DOHH2 (cell line): Measurements from ENCODE around the gene PYCR2.
"Not testable (repeated sequence)": the region's sequence is repeated elsewhere in the genome, so short reads cannot be mapped to it uniquely, and the experiment has no call there.

Experiments used
- H3F3A ChIP-seq: fragments of 200-600 bp; sonication (generic), shearing (Covaris generic); 2 replicates; pipeline ENCODE4 v1.6.0; 2016; ENCODE audit warnings: antibody characterized with exemption, mild to moderate bottlenecking; ENCODE audit not compliant: control insufficient read depth, insufficient read depth
- H3K27ac ChIP-seq: fragments of 200-600 bp; sonication (generic); 2 replicates; pipeline ENCODE4 v1.5.1; 2014; ENCODE audit warnings: low read depth, mild to moderate bottlenecking, low read length, moderate library complexity
- H3K27me3 ChIP-seq: fragments of 200-600 bp; sonication (generic); 2 replicates; pipeline ENCODE4 v1.6.1; 2014; ENCODE audit warnings: mild to moderate bottlenecking, low read length, mixed read lengths; ENCODE audit not compliant: control insufficient read depth
- H3K36me3 ChIP-seq: fragments of 200-600 bp; sonication (generic); 2 replicates; pipeline ENCODE4 v1.6.1; 2014; ENCODE audit warnings: mild to moderate bottlenecking, low read length, moderate library complexity, mixed read lengths; ENCODE audit not compliant: control insufficient read depth
- H3K4me1 ChIP-seq: fragments of 200-600 bp; sonication (generic); 2 replicates; pipeline ENCODE4 v1.6.1; 2014; ENCODE audit warnings: mild to moderate bottlenecking, low read length, mixed read lengths; ENCODE audit not compliant: control insufficient read depth
- H3K4me2 ChIP-seq: fragments of 200-600 bp; sonication (generic); 2 replicates; pipeline ENCODE4 v1.6.0; 2014; ENCODE audit warnings: mild to moderate bottlenecking, low read length, moderate library complexity
- H3K4me3 ChIP-seq: fragments of 200-600 bp; sonication (generic); 2 replicates; pipeline ENCODE4 v1.5.1; 2014; ENCODE audit warnings: mild to moderate bottlenecking, low read length, mixed read lengths
- H3K79me2 ChIP-seq: fragments of 200-600 bp; sonication (generic); 2 replicates; pipeline ENCODE4 v1.6.1; 2014; ENCODE audit warnings: mild to moderate bottlenecking, low read length, mixed read lengths; ENCODE audit not compliant: control insufficient read depth
- H3K9me2 ChIP-seq: fragments of 200-600 bp; sonication (generic); replicated peaks from 2 replicates; pipeline ENCODE4 v1.6.1; 2014; ENCODE audit warnings: mild to moderate bottlenecking, low read length, mixed read lengths; ENCODE audit not compliant: control insufficient read depth
- H3K9me3 ChIP-seq: fragments of 200-600 bp; sonication (generic); 2 replicates; pipeline ENCODE4 v1.6.1; 2014; ENCODE audit warnings: antibody characterized with exemption, low read length, mixed read lengths; ENCODE audit not compliant: control insufficient read depth, insufficient read depth
- H4K20me1 ChIP-seq: fragments of 200-600 bp; sonication (generic); 2 replicates; pipeline ENCODE4 v1.6.0; 2014; ENCODE audit warnings: low read depth, mild to moderate bottlenecking, antibody characterized with exemption, low read length, moderate library complexity; ENCODE audit not compliant: control insufficient read depth, insufficient read depth
- CTCF ChIP-seq: fragments of 200-600 bp; sonication (generic); IDR thresholded peaks from one replicate; pipeline ENCODE4 v1.5.1; 2014; ENCODE audit warnings: antibody characterized with exemption, mild to moderate bottlenecking, low read depth, low read length; ENCODE audit not compliant: poor library complexity, severe bottlenecking
- EZH2phosphoT487 ChIP-seq: fragments of 200-600 bp; sonication (generic); IDR thresholded peaks from 2 replicates; pipeline ENCODE4 v1.6.1; 2017; ENCODE audit warnings: borderline replicate concordance, mild to moderate bottlenecking, antibody characterized with exemption, low read length, moderate library complexity, mixed read lengths

Gene PYCR2

DNA sequence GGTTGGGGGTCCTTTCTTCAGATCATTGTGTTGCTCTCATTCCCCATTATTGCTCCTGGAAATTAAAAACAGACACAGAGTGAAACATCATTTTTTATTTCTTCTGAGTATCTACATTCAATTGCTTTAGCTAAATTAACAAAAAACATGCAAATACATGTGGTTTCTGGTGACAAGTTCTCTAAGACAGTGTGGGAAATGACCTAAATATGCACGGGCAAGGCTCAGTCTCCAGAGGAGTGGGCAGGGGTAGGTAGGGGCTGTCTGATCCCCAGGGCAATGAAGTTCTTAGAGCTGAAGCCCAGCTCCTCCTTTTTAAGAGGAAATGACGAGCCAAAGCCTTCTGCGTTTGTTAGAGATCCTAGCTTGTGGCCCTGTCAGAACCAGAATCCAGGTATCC is 12.5 kb upstream of the PYCR2 start:
- Histone ChIP-seq H3K9me2 (no peaks in the 10 kb centered on the region), H4K20me1 (no peaks in the 10 kb centered on the region), H3K4me3 (no peak overlapping the region), H3K27ac (no peak overlapping the region), H3K4me1 (peaks cover 9% of the 10 kb centered on the region), H3K4me2 (no peak overlapping the region), H3K27me3 (no peaks in the 10 kb centered on the region), H3F3A (no peaks in the 10 kb centered on the region), H3K9me3 (no peaks in the 10 kb centered on the region), H3K79me2 (no peaks in the 10 kb centered on the region), H3K36me3 (peaks cover 2% of the 10 kb centered on the region; the same call in 1 of the 2 replicates)
- TF ChIP-seq CTCF: no peak
- no peak for TF ChIP-seq EZH2phosphoT487

- not testable (repeated sequence) for H3K4me2 ChIP-seq, H3K27me3 ChIP-seq, H3K36me3 ChIP-seq, H3K79me2 ChIP-seq, H3K9me2 ChIP-seq, H3F3A ChIP-seq, H3K9me3 ChIP-seq, H3K4me1 ChIP-seq, H3K27ac ChIP-seq, H3K4me3 ChIP-seq, H4K20me1 ChIP-seq
These were observed 12.0 kb upstream of the PYCR2 start for GRCh38 chr1:225936086-225936485.

DNA sequence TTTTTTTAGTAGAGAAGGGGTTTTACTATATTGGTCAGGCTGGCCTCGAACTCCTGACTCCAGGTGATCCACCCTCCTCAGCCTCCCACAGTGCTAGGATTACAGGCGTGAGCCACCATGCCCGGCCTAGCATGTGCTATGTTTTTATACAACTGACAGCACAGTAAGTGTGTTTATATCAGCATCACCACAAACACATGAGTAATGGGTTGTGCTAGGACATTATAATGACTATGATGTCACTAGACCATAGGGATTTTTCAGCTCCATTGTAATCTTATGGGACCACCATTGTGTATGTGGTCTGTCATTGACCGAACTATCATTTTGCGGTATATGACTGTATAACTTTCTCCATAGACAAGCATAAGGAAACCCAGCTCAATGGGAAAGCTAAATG is 10.7 kb upstream of the PYCR2 start:
- no peaks in the 10 kb centered on the region for H3K9me2 ChIP-seq
- H3K4me1 ChIP-seq: peaks cover 8% of the 10 kb centered on the region
- no peaks in the 10 kb centered on the region for H3K9me3 ChIP-seq
- no peaks in the 10 kb centered on the region for H3K36me3 ChIP-seq
- no peaks in the 10 kb centered on the region for H3F3A ChIP-seq
- no peak overlapping the region for H3K4me2 ChIP-seq
- H3K27ac ChIP-seq: no peak overlapping the region
- H4K20me1 ChIP-seq: no peaks in the 10 kb centered on the region
- no peak overlapping the region for H3K4me3 ChIP-seq
- H3K27me3 ChIP-seq: no peaks in the 10 kb centered on the region
- no peak for TF ChIP-seq EZH2phosphoT487
- TF ChIP-seq CTCF: no peak
- no peaks in the 10 kb centered on the region for H3K79me2 ChIP-seq

DNA sequence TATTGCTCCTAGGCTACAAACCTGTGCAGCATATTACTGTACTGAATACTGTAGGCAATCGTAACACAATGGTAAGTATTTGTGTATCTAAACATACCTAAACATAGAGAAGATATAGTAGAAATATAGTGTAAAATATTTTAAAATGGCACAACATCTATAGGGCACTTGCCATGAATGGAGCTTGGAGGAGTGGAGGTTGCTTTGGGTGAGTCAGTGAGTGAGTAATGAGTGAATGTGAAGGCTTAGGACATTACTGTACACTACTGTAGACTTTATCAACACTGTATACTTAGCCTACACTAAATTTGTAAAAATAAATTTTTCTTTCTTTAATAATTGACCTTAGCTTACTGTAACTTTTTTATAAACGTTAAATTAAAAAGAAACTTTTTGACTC is 9.0 kb upstream of the PYCR2 start:
- no peaks in the 10 kb centered on the region for H3K36me3 ChIP-seq
- H3K79me2 ChIP-seq: no peaks in the 10 kb centered on the region
- no peaks in the 10 kb centered on the region for H4K20me1 ChIP-seq
- H3K27me3 ChIP-seq: no peaks in the 10 kb centered on the region
- no peaks in the 10 kb centered on the region for H3F3A ChIP-seq
- H3K9me2 ChIP-seq: no peaks in the 10 kb centered on the region
- no peak overlapping the region for H3K4me2 ChIP-seq
- H3K4me1 ChIP-seq: peaks cover 8% of the 10 kb centered on the region
- no peaks in the 10 kb centered on the region for H3K9me3 ChIP-seq
- H3K27ac ChIP-seq: no peak overlapping the region
- TF ChIP-seq EZH2phosphoT487 (no peak), CTCF (no peak)
- H3K4me3 ChIP-seq: no peak overlapping the region
